ENCODE data around the gene SLC24A3. TPM values are rescaled to one million over a fixed set of nuclear protein-coding genes. Genes with fewer than 3 reads are reported as not detected.

The SLC24A3 gene
- polyA plus RNA-seq, 1 donor: 28.9 TPM

DNA sequence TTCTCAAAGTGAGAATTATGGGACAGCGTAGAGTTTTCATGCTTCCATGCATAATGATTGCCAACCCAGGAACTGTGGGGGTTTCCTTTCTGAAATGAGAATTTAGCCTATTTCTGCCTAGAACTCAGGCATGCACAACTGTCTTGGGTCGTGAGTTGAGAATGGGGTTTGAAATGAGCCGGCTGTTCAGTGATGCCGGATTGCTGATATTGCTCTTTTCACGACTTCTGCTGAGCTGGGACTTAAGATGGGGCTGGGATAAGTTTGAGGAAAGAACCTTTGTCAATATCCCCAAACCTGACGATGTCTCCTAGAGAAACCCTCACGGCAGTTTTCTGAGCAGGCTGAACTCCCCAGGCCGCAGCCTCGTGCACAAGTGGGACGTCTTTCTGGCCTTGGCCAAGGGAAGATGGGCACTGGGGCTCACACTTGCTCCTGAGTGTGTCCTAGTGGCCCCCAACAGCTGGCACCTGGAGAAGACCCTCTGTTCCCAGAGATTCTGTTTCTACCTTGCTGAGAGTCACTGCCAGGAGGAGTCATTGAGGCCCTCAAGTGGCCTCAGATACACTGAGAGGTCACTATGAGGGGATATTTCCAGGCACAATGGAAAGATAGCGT, 511.5 kb downstream of the SLC24A3 start:
- DNase-seq: no peak

DNA sequence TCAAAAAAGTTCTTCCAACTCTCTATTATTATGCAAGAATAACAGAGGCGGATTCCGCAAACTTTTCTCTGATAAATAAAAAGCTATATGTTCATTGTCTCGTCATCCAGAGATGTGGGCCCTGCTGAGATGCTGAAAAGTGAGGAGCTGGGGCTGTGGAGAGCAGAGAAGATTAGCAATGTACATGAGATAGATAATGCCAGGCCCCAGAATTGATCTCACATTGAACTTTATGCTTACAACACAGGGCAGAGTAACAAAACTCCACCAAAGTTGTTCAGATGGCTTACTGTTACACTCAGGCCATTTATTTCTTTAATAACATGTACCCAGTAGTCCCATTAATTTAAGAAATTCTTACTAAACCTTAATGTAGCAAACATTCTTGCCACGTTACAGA, 512.9 kb downstream of the SLC24A3 start:
- no peak for DNase-seq

DNA sequence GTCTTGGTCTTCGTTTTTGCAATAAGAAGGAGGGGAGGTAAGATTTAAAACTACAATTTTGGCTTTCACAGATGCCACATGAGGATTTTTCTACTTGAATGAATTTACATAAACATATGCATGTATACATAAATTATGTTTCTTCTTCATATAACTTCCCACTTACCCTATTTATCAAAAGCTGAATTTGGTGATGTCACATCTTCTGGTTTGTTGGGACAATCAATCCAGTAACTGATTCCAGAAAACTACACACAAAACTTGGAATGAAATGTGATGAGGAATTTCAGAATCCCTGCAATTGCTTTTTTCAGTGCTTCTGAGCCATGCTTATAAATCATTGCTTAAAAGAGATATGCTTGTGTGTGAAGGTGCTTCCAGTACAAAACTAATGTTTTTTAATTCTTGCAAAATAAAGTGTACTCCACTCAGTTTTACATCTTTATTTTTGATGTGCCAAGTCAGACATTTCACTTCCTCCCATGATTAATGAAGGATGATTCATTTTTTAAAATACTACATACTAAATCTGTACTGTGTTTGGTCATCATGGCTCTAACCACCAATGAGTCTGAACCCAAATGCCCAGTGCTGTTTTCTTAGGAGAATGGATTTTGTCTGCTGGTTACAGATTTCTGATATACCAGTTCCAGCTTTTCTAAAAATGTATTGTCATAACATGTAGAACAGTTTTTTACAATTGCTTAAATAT, 513.5 kb downstream of the SLC24A3 start:
- no peak for DNase-seq

DNA sequence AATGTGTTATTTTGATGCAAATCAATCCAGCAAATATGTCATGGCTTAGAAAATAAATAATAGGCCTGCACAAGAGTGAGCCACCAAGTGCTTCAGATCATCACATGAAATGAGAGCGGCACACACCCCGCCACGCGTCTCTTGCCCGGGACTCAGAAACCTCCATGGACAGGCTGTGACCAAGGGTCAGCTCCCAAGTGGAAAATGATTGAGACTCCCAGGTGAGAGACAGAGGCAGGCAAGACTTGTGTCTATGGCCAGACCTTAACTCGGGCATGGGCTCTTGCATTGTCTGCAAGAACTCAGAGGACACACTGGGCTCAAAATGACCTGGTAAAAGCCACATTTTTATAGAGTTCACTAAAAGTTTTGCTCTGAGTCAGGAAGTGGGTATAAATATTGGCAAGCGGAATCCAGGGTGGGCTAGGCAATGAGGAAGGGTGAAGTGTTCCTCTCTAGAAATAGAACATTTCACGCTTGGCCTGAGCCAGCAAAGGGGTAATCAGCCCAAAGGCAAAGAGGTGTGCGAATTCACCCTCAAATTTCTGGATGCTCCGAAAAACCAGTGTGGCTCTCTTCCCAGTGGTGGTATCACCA, 514.9 kb downstream of the SLC24A3 start:
- DNase-seq: no peak

DNA sequence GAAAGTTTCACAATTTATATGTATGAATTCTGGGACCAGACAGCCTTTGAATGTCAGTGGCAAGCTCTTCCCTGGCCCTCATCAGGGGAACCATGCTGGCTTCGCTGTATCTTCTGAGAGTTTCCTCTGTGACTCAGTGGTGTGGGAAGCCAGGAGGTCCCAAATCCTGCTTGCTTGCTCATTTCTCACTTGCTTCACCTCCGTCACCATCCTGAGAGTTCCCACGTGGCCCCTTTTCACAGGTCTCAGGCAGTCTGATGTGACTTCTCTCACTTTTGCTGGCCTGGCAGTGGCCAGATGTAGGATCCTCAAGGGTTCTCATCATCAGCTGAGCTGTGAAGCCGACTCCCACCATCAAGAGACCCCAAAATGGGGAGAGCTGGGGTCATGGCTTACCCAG, 517.2 kb downstream of the SLC24A3 start:
- DNase-seq: no peak

DNA sequence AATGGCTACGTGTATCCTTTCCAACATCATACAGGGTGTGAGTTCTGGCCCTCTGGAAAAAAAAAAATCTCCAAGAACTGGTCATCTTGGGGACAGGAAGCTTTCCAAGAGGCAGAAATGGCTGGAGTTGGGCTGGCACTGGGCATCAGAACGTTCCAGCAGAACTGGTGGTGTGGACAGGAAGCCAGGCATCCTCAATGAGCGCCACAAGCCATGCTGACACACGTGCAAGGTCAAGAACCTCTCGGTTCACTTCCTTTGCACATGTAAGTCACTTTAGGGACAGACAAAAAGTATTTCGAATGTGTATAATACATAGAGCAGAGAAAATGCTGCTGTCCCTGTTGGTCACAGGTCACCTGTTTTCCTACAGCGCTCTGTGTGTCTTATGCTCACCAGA, 518.3 kb downstream of the SLC24A3 start:
- DNase-seq: no peak

DNA sequence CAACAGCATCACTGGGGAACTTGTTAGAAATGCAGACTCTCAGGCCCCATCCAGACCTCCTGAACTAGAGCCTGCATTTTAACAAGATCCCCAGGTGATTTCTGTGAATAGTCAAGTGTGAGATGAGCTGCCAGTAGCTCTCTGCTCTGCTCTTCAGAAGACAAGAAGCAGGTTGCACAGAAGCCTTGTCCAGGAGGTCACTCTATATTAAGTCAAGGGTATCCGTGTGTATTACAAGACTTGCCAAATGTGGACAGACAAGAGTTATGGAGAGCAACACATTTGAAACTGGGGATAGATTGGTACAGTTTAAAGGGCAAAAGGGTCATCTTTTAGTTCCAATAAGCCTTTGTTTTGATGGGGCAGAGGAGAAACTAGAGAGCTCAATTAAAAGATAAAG, 522.4 kb downstream of the SLC24A3 start:
- DNase-seq: no peak

DNA sequence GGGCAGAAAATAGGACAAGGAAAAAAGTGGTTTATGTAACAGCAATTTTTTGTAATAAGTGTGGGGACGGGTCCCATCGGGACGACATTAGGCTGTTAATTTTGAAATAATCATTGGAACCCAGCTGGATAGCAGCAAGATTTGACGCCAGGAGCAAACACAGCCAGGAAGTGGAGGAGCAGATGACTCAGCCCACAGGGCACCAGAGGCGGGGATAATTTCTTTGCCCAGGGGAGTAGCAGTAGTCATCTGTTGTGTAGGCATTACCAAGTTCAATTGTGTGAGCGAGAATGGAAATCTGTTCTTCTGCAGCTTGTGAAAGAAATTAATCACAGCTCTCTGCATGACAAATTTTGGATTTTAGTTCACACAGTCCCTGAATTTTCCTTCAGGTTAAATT, 523.0 kb downstream of the SLC24A3 start:
- no peak for DNase-seq

DNA sequence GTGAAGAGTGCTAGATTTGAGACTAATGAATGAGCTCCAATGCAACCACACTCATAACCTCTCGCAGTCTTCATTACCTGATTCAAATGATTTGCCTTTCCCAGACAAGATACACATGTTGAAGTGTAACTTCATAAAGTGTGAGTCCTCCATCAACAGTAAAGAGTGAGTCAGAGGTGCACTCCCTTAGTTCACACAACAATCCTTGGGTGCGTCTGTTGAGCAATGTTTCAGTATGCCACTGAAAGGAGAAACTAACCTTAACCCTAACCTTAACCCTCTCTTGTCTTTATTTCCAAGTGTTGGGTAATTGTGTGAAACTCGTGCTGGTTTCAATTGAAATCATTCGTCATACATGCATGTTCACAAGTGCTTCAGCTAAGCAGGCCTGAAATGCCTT, 524.6 kb downstream of the SLC24A3 start:
- DNase-seq: no peak

DNA sequence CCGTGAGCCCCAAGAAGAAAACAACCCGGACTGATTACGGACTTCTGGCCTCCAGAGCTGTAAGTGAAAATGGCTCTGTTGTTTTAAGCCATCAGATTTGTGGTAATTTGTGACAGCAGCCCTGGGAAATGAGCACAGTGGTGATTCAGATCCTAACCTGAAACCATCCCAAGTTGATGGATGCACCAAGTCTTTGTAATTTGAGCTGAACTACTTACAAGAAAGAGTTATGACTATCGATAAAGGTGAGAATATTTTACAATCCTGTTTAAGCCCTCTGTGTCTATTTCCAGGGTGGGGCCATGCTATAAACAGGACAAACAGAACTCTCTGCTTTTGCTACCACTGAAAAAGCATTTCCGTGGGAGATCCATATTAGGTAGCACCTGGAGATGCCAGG, 526.5 kb downstream of the SLC24A3 start:
- DNase-seq: no peak

DNA sequence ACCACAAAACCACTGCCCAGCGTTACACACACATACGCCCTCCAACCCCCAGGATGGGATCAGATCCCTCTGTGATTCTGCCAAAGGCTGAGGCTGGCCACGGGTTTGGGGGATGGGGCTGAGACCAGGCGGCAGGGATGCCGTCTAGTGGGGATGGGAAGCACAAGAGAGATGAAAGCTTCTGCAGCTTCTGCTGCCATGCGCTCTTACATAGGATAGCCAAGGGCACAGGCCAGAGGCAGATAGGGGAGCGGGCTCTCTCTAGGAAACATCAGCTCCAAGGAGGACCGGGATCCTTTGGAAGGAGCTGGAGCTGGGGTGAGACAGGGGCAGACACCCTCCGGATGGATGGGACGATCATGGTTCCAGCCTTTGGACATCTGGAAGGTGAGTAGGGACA, 526.9 kb downstream of the SLC24A3 start:
- no peak for DNase-seq

DNA sequence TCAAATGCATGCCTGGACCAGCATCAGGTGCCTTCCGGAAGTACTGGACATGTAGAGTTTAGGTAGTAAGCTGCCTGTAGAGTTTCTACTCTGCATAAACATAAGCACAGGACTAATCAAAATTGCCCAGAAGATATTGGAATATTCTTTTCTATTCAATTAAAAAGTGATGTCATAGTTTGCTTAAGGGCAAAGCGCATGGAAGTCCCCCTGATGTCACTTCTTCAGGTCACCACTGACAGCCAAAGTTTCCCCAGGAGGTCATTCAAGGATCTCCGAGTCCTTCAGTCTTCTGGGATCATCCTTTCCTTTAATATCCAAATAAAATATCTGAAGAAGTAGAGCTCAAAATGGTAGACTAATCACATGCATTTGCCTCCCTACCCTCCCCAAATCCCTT, 528.1 kb downstream of the SLC24A3 start:
- DNase-seq: no peak

DNA sequence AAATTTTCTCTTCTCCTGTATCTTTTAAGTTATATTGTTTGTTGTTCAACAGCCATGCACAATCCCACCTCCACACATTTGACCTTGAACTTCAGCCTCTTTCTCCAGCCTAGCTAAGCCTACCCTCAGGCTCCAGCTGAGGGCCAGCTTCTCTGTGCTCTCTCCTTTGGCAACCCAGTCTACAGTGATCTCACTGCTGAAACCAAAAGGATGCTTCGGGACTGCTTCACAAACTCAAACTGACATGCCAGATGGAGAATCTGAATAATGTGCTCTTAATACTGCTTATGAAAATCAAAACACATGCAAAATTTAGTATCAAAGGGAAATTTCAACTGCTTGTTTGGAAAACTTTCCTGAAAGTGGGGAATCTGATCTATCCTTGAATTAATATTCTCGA, 529.5 kb downstream of the SLC24A3 start:
- DNase-seq: no peak

DNA sequence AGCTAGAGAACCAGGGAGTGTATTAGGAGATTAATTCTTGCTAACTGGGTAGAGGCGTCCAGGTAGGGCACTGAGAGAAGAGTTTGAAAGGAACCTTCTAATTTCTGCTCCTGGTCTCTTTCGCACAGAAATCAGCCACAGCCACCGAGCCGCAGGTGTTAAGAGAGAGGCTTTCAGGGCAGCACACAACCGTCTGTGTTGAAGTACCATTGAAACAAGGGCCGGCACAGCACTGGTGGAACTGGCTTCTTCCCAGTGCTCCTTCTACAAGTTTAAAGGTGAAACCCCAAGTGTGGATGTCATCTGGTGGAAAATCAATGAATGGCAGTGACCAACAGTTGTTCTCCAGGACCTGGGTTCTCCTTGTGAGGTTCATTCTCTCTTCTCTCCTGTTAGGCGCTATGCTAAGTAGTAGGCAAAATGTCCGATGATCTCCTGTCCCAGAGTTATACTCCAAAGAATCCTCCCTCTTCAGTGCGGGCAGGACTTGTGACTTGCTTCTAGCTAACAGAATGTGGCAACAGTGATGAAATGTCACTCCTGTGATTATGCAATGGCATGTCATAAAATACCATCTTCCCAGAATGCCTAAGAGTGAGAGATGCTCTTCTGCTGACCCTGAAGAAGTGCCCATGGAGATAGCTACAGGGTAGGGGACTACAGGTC, 530.7 kb downstream of the SLC24A3 start:
- DNase-seq: no peak

DNA sequence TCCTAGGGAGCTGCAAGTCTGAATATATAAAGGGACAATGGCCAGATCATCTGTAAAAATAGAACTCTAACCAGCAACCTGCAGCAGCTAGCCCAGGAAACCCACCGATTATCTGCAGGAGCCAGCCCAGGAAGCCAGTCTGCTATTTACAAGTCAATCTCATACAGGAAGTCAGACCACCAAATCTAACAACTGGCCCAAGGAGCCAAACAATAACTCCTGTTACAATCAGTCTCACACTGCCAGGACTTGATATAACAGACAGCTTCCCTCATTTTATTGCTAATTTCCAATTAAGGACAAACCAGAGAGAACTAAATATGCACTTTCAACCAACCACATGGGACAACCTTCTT, 531.2 kb downstream of the SLC24A3 start:
- no peak for DNase-seq

DNA sequence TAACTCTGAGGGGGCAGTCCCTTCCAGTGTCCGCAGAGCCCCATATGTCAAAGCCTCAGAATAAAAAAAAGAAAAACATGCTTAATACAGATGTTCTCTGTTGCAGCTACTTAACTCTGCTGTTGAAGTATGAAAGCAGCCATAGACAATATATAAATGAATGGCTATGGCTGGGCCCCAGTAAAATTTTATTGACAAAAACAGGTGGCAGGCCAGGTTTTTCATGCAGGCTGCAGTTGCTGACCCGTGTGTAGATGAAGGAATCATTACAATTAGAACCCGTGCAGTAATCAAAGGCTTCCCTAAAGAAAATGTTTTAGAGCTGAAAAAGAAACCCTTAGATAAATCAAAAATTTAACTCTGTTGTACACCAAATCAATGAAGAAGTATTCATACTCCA, 532.7 kb downstream of the SLC24A3 start:
- DNase-seq: no peak

DNA sequence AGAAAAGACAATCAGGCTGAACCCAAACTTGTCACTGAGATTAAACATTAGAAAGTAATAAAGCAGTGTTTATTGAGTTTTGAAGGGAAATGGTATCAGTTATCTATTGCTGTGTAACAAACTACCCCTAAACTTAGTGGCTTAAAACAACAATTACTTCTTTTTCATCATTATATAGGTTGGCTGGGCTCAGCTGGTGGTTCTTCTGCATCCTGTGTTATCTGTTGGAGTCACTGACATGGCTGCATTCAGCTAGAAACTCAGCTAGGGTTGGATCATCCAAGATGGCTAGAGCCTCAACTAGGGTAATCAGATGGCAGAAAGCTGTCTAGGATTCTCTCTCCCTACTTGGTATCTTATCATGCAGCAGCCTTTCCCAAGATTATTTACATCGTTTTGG, 533.1 kb downstream of the SLC24A3 start:
- DNase-seq: no peak

DNA sequence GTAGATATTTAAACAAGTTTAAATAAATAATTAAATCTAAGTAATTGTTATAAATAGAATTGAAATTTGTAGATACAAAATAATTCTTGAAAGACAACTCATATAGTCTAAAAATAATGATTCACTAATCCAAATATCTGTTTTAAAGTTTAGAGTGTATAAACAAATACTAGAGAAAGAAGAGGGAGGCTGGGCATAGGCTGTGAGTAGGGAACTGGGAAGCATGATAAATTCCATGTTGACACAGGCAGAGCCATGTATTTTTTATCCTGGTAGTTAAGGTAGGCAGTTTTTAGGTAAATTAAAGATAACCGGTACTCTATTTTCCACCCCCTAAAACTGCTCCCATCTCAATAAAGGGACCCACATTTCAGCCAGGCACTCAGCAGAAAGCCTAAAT, 534.0 kb downstream of the SLC24A3 start:
- no peak for DNase-seq

DNA sequence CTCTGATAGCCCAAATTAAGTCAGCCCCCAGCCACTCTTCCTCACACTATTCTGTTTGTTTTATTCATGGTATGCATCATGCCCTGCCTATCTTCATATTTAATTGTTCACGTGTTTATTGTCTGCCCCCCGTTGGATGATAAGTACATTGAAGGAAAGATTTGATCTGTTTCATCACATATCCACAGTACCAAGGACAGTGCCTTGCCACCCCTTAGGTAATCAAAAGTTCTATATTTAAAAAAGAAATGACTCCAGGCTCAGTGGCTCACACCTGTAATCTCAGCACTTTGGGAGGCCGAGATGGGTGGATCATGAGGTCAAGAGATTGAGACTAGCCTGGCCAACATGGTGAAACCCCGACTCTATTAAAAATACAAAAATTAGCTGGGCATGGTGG, 535.5 kb downstream of the SLC24A3 start:
- no peak for DNase-seq

DNA sequence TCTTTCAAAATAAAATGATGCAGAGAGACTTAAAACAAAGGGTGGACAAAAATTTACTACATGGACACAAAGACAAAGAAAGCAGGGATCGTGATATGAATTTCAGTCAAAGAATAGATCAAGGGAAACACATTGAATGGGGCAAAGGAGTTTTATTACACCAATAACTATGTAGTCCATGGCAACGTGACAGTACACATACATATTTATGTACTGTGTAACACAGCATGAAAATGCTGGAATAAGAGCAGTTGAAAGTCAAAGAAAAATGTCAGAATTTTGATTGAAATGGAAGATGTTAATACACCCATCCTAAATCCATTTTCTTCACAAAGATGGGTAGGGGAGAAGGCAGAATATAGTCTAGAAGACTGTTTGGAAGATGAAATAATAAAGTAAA, 536.2 kb downstream of the SLC24A3 start:
- no peak for DNase-seq

DNA sequence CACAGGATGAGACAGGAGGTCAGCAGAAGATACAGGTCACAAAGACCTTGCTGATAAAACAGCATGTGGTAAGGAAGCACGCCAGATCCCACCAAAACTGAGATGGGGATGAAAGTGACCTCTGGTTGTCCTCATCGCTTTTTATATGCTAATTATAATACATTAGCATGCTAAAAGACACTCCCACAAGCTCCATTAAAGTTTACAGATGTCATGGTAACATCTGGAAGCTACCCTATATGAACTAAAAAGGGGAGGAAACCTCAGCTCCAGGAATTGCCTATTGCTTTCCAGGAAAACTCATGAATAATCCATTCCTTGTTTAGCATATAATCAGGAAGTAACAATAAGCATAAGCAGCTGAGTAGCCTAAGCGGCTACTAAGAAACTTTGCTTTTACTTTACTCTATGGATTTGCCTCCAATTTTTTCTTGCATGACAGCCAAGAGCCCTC, 537.2 kb downstream of the SLC24A3 start:
- peak; percentile 58 for DNase-seq

DNA sequence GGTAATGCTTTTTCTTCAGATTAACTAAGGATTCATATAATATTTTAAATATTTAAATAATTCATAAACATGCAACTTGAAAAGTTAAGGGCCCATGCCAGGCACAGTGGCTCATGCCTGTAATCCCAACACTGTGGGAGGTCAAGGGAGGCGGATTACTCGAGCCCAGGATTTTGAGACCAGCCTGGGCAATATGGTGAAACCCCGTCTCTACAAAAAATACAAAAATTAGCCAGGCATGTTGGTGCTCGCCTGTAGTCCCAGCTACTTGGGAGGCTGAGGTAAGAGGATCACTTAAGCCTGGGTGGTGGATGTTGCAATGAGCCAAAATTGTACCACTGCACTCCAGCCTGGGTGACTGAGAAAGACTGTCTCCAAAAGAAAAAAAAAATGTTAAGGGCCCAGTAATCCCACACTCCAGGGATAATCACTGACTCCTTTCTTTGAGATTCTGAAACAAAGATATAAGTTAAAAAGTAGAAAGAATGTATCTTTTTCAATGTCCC, 537.7 kb downstream of the SLC24A3 start:
- no peak for DNase-seq

DNA sequence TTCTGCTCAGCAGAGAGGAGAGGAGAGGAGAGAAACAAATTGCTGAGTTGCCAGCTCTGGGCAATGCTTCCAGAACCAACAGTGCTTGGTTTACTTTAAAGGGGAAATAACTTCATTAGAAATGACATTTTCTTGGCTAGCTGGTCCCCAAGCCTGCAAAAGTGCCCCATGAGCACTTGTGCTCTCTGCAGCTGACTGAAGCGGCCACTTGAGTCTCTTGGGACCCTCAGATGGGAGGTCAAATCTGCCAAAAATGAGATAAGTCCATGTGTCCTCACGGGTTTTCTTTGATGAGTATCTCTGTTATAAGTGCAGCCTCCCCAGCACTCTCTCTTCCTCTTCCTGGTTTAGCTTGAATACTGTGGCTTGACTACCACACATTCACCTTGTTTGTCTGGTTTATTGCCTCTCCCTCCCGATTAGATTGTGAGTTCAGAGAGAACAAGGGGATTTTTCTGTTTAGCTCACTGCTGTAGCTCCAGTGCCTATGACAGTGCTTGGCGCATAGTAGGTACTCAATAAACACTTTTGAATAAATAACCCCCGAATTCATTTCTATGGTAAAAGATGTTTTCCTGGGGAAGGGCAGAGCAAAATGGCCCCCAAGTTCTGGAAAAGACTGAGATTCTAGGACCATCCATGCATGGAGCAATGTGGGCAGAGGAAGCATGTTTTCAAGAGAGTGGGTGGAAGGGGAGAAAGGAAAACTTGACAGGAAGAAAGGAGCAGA, 538.6 kb downstream of the SLC24A3 start:
- no peak for DNase-seq
